Amniotic epithelial cell (primary cell): ENCODE measurements around the gene AAMP.

Experiments
- DNase-seq: peaks from one replicate; pipeline ENCODE4 v3.0.0-alpha.2; 2010; ENCODE audit warnings: low read depth

Gene AAMP

GRCh38 chr2:218260166-218260565, 9.8 kb downstream of the AAMP start:
- DNase-seq = no peak

DNA sequence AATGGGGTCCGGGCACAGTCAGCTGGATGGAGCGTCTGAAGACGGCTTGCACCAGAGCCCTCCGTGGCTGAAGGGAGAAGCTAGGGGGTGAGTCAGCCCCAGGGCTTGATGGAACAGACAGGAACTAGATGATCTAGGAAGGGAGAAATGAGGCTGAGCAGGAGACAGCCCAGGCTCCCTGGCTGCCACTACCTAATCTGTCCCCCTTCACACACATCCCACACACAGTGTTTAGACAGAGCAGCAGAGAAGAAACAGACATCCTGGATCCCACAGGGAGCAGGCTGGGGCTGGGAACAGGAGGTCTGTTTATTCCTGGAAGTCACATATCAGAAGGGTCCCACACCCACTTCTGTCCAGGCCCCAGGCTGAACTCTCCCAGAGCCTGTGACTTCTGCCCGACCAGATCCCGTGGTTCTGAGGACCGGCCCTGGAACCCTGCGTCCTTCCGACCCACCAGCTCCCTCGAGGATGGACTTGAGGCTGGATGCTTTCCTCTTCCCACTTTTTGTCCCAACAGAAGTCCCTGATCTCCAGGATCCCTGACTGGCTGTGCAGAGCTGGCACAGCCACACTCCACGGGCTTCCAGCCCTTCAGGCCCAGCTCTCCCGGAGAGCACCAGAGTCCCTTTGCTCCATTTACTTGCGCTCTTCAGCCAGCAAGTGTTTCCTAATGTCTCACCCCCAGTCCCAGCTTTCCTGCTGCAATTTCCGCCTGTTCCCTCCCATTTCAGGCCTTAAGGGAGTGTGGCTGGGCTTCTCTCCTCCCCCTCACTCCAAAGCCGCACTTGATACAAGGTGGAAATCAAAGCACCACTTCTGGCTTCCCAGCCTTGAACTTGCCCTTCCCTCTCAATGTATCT, 10.6 kb downstream of the AAMP start:
- peak; percentile 97 for DNase-seq

GRCh38 chr2:218257390-218257981, 12.5 kb downstream of the AAMP start:
- no peak for DNase-seq

- no peak for DNase-seq
Observed at GRCh38 chr2:218256612-218257350, 13.2 kb downstream of the AAMP start.

DNA sequence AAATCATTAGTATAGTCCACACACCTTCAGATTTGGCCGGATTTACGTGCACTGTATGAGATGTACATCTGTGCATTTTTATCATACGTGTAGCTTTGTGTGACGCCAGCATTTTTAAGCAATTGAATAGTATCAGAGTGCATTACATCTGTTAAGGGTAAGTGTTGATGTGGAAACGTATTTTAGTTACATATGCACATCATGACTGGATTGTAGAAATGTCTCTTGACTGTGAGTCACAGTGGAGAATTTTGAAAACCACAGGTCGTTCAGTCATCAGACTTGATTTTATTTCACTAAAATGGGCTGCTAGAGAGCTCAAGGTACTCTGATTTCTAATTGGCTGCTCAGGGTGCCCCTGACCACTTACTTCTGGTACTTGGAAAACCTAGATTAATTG, 14.5 kb downstream of the AAMP start:
- peak; percentile 90 for DNase-seq

DNA sequence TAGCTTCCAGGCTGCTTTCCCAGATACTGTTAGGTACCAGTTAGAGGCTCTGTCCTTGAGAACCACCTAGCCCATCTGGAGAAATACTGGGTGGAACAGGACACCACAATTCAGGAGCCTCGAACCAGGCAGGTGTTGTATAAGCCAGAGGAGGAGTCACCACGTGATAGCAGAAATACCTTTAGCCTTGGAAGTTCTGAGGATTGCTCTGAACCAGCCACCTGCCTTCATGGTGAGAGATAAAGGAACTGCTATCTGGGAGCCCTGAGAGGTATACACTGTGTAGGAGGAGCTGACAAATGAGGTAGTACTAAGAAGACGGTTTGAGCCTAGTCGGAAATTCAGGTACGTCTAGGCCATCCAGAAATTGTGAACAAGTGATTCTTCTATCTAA, 16.7 kb downstream of the AAMP start:
- no peak for DNase-seq

GRCh38 chr2:218252509-218253231, 17.3 kb downstream of the AAMP start:
- no peak for DNase-seq

DNA sequence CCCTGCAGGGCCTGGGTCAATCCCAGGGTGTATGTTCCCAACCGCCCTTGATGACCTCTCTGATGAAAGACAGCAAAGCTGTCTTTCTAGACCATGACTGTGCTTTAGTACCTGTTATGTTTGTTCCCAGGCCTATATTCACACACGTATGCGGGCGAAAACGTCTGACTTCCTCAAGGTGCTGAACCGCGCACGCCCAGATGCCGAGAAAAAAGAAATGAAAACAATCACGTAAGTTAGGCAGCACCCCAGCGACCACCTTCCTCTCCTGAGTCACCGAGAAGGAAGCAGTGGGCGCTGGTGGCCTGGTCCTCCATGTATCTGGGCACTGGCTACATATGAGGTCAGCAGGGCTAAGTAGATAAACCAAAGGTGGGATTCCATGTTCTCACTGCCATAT, 20.2 kb downstream of the AAMP start:
- no peak for DNase-seq

GRCh38 chr2:218245214-218245613, 24.7 kb downstream of the AAMP start:
- DNase-seq = no peak

- DNase-seq = no peak
Observed at GRCh38 chr2:218244665-218245064, 25.3 kb downstream of the AAMP start.

GRCh38 chr2:218244204-218244603, 25.7 kb downstream of the AAMP start:
- no peak for DNase-seq

- DNase-seq = peak; percentile 43
Observed at GRCh38 chr2:218238887-218239286, 31.1 kb downstream of the AAMP start.

DNA sequence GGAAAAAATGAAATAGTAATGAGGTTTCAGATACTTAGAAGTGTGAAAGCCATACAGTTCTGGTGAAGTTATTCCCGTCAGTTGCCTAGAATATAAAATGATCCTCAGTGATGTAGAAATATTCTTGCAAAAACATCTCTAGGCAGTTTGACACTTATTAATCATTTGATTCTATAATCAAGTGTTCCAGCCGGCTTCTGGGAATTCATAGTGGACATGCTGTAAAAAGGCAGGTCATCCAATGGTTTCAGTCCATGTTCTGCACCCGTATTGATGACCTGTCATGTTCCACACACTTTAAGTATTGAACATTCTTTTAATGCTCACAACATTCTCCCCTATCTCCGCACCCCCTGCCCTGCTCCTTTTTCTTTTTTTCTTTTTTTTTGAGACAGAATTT, 33.1 kb downstream of the AAMP start:
- DNase-seq = no peak

GRCh38 chr2:218235017-218235416, 34.9 kb downstream of the AAMP start:
- DNase-seq = no peak

- no peak for DNase-seq
Observed at GRCh38 chr2:218234521-218234920, 35.4 kb downstream of the AAMP start.

DNA sequence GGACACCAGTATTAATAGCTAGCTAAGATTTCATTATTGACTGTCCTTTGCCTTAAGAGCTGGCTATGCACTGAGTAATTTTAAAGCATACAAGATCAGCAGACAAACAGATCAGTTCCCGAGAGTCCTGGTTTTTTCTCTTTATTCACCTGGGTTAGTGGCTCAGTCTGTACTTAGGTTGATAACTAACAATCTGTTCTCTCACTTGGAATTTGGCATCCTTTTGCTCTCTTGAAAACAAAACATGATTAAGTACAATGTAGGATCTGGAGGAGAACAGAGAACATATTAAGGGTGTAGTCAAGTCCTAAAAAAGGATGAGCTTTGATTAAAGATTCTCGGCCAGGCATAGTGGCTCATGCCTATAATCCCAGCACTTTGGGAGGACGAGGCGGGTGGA, 36.4 kb downstream of the AAMP start:
- no peak for DNase-seq

GRCh38 chr2:218230882-218231281, 39.1 kb downstream of the AAMP start:
- DNase-seq = peak; percentile 45

- peak; percentile 45 for DNase-seq
Observed at GRCh38 chr2:218229851-218230250, 40.1 kb downstream of the AAMP start.

- peak; percentile 91 for DNase-seq
Observed at GRCh38 chr2:218229239-218229638, 40.7 kb downstream of the AAMP start.

- peak; percentile 52 for DNase-seq
Observed at GRCh38 chr2:218228366-218229090, 41.4 kb downstream of the AAMP start.

GRCh38 chr2:218226903-218227302, 43.0 kb downstream of the AAMP start:
- no peak for DNase-seq

DNA sequence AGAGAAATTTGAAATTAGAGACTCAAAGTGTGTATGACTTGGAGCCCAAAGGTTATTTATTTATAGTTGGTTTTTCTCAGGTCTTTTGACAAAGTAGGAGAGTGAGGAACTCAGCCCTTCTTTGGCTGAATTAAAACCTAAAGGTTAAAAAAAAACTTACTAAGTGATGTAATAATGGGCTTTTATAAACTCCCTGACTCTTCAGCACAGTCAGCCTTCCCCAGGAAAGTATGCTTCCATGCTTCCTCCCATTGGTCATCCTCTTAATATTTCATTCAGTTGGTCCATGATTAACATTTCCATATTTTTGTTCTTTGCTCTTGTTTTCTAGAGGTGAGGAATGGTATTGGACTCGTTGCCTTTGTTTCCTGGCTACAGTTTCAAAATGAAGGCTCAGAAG, 45.8 kb downstream of the AAMP start:
- DNase-seq = peak; percentile 22
